ENCODE measurements around the gene OGFOD3.

Gene OGFOD3

DNA sequence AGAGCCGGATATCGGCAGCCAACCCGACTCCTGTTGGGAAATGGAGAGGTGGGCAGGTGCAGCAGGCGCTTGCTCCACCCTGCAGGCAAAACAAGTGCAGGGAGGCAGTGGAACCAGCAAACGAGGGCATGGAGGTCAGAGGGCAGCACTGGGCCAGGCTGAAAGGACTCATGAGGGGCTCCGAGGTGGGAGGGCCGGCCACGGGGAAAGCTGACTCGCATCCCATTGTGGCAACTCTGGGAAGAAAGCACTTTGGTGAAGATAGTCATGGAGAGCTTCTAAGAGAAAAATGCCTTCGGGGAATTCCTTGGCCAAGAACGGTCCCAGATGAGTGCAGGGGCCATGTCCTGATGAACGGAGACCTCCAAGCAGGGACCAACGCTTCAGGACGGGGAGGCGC is 27.7 kb upstream of the OGFOD3 start:
- no peak for DNase-seq

DNA sequence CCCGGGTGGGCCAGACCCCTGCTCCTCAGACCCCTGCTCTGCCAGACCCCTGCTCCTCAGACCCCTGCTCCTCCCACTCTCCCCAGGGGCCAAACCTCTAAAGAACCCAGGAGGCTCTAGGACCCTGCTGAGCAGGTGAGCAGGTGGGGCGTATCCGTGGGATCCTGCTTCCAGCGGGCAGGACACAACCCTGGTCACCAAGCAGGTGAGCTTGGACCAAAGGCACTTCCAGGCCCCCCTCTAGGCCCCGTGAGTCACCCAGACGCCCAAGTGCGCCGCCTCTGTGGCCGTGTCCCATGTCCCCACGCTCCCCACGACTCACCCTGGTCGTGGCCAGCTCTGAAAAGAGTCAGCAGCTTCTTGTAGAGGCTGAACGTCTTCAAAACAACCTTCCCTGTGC is 27.2 kb upstream of the OGFOD3 start:
- DNase-seq: no peak

DNA sequence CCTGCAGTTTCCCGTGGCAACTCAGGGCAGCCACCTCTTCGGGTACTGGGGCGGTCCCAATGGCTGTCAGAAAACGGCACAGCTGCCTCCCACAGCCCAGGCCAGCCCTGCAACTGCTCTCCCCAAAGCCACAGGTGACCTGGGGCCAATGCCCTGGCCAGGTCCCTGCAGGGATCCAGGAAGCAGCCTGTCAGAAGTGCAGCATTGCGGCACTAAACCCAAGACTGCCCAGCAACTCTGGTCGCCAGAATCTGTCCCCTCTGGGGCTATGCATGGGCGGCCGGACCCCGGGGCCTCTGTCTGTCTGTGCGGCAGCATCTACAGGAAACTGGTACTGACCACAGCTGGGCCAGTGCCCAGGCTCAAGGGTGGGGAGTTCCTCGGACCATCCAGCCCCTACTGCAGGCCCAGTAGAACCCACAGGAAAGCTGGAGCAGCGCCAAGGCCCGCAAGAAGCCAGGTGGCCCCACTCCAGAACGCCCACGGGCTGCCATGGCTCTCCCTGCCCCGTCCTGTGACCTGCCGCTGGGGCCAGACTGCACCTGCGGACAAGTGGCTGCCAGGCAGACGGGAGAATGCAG is 26.6 kb upstream of the OGFOD3 start:
- no peak for DNase-seq

DNA sequence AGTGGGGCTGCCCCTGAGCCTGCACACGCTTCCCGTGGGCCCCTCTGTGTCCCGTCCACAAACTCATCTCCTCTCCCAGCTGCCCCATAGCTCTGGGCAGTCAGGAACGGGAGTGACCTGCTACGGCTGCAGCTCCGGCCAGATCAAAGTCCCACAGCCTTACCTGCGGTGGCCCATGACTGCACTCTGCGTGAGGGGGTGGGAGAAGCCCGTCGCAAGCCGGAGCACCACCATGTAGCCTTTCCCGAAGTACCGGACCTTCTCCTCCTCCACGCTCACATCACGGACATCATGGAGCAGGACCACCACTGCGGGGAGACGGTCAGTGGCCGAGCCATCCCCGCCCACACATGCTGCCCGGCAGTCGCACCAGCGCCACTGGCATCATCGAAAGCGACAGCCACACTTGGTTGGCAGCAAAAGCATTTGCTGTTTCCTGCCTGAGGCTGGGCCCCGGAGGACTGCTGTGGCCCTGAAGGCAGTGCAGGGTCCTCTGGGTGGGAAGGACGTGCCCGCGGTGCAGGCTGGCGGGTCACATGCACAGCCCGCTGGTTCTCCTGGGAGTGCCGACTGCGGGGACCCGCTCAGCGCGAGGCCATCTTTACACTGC is 26.0 kb upstream of the OGFOD3 start:
- no peak for DNase-seq

DNA sequence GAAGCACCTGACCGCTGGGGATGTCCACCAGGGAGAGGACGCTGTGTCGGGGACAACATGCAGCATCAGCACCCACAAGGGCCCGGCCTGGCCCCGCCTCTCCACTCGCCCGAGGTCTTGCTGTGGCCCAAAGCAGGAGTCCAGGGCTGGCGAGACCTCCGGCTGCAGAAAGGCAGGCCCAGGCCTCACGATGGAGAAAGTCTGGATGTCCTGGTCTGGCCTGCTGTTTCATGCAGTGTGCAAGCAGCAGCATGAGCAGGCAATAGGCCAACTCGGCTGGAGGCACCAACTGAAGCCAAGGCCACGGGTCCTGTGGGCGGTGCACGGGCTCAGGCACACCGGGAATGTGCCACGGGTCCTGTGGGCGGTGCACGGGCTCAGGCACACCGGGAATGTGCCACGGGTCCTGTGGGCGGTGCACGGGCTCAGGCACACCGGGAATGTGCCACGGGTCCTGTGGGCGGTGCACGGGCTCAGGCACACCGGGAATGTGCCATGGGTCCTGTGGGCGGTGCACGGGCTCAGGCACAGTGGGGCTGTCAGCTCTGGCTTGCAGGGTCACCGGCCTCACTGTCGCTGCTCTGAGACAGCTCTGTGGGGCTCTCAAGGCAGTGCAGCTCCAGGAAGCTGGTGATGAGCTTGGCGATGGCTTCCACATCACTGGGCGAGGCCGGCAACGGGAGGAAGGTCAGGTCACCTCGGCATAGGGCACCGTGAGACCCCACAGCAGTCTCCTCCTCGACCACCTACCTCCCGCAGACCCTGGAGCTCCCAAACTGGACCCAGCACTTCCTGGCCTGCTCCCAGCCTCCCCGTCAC is 25.3 kb upstream of the OGFOD3 start:
- no peak for DNase-seq

DNA sequence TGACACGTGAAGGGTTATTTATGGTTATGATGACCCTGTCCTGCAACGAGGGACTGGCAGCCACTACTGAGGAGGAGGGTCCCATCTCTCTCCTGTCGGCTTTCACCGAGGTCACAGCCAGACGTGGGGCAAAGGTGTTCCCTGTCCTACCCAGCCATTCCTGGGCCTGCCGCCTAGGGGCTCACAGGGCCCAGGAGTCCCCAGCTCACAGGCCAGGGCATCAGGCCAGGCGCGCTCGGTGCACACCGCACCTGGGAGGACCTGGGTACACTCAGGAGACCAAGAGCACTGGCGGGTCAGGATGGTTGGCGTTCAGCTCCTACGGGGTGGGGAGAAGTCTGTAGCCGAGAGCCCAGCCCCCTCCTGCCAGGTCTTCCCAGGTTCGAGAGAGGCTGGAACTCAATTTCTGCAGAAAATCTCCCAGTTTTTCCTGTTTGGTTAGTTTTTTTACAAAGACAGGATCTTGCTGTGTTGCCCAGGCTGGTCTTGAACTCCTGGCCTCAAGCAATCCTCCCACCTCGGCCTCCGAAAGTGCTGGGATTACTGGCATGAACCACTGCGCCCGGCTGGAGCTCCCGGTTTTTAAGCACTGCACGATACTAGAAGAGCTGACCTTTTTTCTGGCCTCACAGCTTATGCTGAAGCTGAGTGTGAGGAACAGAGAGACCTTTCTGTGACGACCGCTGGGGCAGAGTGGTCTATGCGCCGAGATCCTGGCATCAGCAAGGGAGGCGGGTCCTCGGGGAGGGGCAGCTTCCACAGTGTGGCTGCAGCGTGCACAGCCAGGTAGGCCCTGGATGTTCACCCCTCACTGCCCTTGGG is 24.5 kb upstream of the OGFOD3 start:
- no peak for DNase-seq

DNA sequence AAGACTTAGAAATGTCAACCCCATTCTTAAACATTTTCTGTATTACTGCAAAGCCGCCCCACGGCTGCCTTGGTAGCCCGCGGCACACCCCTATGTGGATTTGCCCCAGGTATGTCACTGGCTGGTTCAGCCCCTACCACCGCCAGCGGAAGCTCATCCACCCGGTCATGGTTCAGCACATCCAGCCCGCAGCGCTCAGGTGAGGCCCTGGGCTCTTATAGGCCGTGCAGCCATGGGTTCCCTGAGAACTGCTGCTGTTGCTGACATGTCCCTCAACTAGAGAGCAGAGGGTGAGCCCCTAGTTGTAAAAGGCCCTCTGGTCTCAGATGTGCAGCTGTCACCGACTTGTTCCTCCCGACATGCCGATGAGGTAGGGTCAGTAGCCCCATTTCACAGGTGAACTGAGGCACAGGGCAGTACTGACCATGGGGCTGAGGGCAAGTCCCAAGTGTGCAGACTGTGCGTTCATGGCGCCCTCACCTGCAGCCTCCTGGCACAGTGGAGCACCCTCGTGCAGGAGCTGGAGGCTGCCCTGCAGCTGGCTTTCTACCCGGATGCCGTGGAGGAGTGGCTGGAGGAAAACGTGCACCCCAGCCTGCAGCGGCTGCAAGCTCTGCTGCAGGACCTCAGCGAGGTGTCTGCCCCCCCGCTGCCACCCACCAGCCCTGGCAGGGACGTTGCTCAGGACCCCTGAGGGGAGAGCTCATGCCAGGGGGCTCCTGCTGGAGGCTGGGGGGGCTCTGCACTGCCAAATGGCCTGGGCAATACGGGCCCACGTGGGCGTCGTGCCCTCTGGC is 23.5 kb upstream of the OGFOD3 start:
- no peak for DNase-seq

DNA sequence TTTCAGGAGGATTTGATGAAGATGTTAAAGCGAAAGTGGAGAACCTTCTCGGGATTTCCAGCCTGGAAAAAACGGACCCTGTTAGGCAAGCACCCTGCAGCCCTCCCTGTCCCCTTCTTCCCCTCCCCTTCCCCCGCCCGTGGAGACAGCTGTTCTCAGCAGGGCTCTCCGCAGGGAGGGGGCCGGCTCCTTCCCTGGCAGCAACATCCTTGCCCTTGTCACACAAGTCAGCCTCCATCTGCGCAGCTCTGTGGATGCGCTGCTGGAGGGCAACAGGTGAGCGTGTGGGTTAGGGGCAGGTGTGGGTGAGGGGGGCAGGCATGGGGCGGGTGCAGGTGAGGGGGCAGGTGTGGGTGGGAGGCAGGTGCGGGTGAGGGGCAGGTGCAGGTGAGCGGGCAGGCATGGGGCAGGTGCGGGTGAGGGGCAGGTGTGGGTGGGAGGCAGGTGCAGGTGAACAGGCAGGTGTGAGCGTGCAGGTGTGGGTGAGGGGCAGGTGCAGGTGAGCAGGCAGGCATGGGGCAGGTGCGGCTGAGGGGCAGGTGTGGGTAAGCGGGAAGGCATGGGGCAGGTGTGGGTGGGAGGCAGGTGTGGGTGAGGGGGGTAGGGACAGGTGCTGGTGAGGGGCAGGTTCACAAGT is 22.7 kb upstream of the OGFOD3 start:
- DNase-seq: no peak

DNA sequence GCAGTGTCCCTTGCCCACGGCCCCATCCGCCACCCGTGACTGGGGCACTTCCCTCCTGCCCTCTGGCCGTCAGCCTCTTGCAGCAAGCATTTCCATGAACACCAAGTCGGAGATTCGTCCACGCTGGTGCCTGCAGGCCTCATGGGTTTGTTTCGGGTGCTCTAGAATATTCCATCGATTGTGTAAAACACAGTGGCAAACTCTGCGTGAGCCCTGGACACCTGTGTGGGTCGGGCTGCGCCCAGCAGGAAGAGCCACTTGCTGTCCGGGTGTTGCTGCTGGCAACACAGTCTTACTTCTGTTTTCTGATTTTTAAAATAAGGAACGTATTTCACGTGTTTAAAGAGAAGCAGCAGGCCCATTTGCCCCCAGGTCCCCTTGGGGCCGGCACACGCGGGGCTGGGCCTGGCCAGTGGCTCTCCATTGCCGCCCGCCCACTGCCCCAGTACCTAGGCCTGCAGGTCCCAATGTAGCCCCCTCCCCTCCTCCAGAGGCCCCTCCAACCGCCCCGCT is 22.1 kb upstream of the OGFOD3 start:
- DNase-seq: no peak

DNA sequence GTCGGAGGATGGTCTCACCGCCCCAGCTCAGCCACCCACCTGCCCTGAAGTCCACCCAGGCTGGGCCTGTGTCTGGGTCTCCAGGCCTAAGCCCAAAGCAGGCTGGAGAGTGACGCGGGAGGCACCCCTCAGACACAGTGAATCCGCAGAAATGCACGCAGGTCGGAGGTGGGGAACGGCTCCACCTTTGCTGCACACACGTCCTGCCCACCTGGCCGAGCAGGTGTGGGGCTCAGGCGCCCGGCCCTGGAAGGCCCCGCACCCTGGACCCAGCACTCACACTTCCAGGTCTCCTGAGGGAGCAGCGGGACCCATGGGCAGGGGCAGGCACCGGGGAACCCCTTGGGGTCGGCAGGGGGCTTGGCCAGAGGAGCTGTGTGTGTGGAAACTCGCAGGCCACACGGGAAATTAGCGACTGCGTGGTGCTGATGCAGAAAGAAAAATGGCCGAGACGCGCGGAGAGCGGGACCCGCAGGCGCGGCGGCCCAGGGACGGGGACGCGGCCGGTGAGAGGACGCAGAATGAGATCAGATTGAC is 21.5 kb upstream of the OGFOD3 start:
- no peak for DNase-seq

DNA sequence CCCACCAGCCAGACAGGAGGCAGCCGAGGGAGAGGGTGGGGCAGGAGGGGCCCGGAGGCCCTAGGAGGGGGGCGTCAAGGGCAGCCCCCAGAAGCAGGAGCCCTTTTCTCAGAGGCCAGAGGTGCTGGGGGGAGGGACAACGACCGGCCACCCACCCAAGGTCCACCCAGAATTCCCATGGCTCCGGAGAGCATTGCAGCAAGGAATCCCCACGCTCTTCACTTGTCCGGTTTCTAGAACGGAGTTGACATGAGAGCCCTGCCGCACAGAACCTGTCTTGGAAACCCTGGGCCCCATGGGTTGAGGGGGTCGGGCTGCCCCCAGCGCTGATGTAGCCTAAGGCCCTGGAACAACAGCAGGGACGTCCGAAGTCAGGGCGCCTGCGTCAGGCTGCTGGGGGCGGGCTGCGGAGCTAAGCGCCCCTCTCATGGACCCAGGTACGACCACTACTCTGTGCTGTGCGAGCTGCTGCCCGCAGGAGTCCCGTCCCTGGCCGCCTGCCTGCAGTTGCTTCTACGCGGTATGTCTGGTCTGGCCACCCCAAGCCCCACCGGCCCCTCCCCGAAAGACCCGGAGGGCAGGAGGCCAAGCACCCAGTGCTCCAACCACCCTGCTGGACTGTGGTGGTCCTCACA is 20.9 kb upstream of the OGFOD3 start:
- DNase-seq: no peak

DNA sequence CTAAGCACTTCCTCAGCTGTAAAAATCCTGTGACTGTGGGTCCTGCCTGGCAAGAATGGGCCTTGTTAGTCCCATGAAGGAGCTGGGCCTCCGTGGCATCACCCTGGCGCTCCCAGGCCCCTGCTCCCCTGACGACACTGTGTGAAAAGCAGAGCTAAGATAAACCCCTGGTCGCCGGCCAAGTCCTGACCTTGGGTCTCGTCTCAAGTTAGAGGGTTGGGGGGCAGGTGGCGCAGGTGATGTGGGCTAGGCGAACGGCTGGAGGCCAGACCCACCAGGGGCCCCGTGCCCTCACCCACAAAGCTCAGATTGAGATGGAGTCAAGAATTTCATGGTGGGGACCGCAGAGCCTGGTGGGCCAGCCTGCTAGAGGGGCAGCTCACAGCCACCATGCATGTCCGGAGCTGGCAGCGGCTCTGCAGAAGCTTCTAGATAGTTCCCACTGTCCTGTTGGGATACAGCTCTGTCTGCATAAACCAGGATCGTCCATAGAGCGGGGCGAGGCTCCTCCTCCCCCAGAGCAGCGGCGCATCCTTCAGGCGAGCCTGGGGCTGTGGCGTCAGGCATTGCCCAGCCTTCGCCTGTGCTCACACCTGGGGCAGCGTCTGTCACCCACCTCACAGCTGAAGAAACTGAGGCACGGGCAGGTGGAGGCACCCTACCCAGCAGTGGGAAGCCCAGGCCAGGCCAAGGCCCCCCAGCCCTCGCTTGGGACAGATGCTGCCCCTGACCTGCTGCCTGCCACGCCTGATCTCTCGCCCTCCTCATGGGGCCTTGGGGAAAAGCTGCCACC is 20.2 kb upstream of the OGFOD3 start:
- DNase-seq: no peak

DNA sequence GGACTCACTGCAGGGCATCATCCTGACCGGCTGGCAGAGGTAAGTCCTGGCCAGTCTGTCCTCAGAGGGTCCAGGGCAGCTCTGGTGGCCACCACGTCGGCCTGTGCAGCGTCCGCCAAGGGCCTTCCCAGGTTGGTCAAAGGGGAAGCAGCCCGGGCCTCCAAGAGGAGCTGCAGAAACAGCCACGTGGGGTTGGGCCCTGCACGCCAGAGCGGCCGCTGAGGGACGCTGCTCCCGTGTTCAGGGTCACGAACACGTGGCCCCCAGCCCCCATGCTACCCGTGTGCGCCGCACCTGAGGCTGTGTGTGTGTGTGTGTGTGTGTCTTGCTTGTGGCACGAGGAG is 18.9 kb upstream of the OGFOD3 start:
- no peak for DNase-seq

DNA sequence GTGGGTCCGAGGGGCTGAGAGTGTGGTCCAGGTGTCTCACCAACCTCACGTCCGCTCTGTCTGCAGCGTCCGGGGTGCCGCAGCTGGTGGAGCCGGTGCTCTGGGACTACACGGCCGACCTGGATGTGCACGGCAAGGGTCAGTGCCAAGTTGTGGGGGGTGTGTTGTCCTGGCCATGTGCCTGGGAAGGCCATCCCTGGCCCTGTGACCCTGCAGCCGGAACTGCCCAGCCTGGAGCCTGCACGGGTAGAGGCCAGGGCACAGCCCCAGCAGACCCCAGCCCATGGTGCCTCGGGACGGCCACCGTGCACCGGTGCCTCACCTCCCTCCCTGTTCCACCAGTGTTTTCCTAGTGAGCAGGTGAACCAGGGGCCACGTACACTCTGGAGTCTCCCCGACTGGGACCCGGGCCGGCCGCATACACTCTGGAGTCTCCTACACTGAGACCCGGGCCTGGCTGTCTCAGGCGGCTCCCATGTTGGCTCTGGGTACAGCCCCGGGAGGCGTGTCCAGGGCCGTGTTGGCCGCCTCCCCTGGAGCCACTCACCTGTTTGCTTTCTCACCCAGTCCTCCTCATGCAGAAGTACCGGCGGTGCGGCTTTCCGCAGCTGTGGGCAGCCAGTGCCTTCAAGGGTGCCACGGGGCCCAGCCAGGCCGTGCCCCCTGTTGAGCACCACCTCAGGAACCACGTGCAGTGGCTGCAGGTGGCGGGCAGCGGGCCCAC is 18.4 kb upstream of the OGFOD3 start:
- DNase-seq: no peak

DNA sequence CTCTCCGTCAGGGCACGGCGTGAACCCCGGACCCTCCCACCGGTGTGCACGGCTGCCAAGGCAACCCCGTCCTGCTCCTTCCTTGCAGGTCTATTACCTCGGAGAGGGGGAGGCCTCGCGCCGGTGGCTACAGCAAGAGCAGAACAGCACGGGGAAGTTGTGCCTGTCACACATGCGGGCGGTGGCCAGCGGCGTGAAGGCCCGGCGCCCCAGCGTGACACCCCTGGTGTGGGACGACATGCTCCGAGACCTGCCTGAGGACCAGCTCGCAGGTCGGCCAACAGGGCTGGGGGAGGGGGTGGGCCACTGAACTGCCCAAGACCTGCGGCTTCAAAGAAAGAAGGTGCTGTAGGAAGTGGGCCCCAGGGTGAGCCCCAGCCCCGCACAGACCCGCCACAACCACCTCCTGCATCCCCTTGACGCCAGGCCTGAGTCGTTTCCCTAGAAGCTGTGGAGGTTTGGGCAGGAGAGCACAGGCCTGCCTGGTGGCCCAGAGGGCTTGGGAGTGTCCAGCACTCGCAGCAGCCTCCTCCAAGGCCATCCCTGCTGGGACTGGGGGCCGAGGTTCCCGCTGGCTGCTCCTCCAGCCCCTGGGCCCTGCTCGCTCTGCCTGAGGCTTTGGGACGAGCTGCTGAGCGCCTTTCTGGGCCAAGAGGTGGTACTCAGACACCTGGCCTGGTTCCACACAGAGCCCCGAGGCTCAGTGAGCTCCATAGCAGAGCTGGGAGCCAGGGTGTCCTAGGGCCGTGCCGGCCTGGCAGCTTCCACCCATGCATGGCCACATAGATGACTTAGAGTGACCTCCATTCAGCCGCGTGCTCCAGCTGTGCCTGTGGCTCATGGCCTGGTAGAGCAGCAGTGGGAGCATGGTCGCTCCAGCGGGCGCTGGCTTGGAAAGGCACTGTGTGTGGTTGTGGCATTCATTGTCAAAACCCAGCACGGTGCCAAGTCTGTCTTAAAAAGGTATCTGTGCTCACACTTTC is 17.5 kb upstream of the OGFOD3 start:
- DNase-seq: no peak

DNA sequence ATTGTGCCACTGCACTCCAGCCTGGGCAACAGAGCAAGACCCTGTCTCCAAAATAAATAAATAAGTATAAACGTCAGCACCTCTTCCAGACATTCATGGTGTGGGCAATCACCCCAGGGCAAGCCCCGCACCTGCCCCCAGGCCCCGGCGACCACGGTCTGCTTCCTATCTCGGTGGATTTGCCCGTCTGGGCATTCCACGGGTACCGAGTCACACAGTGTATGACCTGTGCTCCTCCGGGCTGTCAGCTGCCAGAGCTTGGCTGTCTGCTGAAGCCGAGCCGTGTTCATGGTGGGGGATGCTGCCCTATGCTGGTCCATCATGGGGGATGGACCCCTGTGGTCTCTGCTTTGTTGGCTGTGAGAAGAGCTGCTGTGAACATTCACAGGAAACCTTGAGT is 16.7 kb upstream of the OGFOD3 start:
- DNase-seq: no peak

DNA sequence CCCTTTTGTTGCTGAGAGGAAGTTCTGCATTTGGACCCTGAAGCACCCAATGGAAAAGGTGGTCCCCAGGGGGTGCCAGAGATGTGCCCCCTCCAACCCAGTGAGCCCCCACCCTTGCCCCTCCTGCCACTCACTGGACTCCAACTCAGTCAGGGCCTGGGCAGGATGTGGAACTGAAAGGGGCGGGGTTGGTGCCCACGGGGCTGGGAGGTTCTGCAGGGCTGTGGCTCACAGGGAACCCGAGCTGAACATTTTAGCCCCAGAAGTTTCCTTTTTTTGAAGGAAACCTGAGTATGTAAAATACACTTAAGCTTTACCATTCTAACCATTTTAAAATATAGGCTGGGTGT is 15.8 kb upstream of the OGFOD3 start:
- DNase-seq: no peak

DNA sequence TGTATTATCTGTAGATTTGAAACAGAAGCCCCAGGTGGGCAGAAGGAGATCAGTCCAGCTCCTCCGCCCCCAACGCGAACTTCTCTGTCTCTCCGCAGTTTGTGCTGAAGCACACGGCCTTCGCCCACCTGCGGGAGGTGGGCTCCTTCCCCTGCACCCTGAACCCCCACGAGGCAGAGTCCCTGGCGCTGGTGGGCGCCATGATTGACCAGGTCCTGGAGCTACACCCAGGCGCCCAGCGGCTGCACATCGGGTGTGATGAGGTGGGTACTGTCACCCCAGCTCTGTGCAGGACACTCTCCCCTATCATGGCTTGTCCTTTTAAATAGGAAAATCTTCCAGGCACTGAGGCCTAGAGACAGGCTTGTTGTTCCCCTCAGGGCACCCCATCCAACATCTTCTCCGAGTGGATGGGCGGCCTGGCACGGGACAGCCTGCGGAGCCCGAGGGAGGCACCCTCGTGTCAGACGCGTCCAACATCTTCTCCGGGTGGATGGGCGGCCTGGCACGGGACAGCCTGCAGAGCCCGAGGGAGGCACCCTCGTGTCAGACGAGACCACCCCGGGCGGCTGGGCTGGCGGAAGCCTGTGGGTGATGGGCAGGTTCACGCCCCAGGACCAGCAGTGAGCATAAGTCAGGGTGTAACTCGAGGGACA is 15.3 kb upstream of the OGFOD3 start:
- no peak for DNase-seq

Data from NCI-H1092 treated with DMSO at 0.1 percent for 48 hours (cell line).